GM19351 (cell line): ENCODE results near the gene TARBP1.
A peak's percentile ranks its signal among the peaks of the same experiment; 100 is the strongest.

ENCODE experiments used
- ATAC-seq: cut with Tn5 transposase; IDR thresholded peaks from one replicate; pipeline ENCODE4 v1.9.1; 2021; ENCODE audit warnings: mild to moderate bottlenecking, moderate library complexity; ENCODE audit not compliant: unreplicated experiment

The TARBP1 gene

DNA sequence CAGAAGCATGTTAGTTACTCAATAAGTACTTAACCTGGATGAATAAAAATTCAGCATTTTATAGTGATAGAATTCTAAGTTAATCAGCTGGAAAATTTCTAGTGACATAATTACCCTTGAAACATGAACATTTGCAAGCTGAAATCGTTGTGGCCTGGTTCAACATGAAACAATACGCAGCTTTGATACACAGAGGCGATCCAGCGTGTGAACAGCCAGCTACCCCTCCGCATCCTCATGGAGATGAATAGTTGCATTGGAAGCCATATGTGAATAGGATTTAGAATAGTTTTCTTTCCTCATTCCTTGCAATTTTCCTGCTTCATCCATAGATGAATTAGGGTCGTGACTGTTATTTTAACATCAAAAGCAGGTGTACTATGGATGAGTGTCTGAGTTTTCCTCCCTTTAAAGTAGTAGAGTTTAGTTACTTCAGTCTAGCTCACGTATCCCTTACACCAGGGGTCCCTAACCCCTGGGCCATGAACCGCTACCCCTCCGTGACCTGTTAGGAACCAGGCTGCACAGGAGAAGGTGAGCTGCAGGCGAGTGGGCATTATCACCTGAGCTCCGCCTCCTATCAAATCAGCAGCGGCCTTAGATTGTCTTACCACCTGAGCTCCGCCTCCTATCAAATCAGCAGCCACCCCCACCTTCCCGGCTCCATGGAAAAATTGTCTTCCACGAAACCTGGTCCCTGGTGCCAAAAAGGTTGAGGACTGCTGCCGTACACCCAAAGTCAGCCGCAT is 6.2 kb upstream of the TARBP1 start:
- no peak for ATAC-seq

- ATAC-seq, result no peak
Observed at GRCh38 chr1:234484218-234484617, 5.2 kb upstream of the TARBP1 start.

DNA sequence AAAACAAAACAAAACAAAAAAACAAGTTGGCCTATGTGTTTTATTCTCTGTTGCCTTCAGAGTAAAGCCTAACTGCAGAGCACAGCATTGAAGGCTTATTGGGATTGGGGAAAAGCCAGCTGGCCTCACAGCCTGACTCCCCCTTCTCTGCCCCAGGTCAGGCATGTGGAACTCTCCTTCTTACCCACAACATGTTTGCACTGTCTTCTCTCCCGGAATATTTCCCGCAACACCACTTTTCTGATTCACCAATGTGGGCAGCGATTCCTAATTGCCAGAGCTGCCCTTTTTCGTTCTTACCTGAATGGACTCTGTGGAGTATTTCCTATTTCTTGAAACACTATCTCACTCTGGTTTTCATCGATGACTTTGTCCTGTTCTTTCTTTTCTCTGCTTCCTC is 2.8 kb upstream of the TARBP1 start:
- ATAC-seq, result no peak

DNA sequence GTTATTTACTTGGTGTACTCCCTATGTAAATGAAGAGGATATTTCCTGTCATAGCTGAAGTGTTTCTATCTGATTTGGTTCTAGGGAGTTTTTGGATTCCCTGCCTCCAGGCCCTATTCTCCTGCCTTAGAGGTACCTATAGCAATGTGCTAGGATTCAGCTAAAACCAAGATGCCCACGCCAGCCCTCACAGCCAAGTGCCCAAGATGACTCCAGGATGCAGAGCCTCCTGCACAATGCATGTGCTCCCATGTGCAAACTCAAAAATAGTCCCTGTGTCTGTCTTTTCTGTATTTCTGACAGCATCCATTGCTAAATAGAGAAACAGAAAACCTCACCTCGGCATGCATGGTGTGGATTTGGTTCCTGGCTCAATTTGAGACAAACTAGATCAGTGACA is 887 bp upstream of the TARBP1 start:
- ATAC-seq, result no peak

- peak; percentile 2 for ATAC-seq
Observed at GRCh38 chr1:234479310-234479559, 256 bp upstream of the TARBP1 start.

DNA sequence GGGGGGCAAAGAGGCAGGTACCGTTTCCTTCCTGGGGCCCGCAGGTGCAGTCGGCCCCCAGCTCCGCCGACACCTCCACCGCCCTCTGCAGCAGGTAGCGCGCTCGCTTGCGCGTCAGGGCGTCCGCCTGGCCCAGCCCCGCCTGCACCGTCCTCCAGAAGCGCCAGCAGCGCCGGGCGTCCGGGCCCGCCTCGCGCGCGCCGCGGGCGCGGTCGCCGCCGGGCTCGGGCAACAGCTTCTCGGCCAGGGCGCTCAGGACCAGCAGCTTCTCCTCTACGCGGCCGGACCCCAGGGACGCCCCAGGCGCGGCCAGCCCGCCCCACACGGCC is 863 bp downstream of the TARBP1 start:
- ATAC-seq, result peak; percentile 61

DNA sequence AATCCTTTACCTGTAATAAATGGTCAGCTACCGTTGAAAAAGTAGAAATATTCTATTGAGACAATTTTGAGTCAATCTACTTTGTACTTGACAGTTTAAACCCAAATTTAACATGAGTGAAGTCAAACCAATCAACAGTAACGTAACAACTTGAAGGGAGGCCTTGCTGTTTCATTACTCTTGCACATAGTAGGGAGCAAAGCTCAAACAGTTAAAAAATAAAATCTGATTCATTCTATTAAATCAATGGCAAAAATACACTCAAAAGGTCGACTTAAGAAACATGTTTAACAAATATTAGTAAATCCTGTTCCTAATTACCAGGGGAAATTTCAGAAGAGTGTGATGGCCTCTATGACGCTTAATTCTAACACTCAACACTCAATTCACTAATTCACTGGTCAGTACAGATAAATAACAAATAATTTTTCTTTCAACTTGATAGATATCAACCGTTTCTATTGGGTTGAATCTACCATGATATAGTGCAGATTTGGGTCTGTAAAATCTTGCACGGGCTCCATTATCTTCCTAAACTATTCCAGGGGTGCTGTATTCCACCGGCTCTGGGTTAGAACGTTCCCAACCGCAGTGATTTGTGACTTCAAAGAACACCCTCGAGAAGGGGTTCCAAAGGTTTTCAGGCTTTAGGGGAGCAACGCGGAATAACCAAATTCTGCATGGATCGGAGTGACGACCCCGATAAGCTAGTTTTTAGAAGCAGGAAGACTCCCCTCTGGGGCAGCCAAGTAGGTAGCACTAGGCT is 1.4 kb downstream of the TARBP1 start:
- no peak for ATAC-seq

DNA sequence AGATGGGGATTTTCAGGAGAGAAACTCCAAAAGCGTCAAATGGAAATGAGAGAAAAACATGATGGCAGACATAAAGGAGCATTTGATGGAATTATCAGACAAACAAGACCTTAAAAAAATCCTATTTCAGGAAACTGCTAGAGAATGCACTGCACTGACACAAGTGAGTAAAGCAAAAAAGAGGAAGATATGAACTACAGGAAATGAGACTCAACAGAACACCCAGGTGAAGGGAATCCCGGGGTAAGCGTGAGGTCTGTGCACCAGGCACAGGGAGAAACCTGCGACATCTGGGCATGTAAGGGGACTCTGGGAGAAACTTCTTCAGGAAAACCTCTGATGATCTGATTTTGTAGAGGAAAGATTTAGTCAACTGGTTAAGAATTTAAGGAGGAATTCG is 2.8 kb downstream of the TARBP1 start:
- ATAC-seq, result no peak

DNA sequence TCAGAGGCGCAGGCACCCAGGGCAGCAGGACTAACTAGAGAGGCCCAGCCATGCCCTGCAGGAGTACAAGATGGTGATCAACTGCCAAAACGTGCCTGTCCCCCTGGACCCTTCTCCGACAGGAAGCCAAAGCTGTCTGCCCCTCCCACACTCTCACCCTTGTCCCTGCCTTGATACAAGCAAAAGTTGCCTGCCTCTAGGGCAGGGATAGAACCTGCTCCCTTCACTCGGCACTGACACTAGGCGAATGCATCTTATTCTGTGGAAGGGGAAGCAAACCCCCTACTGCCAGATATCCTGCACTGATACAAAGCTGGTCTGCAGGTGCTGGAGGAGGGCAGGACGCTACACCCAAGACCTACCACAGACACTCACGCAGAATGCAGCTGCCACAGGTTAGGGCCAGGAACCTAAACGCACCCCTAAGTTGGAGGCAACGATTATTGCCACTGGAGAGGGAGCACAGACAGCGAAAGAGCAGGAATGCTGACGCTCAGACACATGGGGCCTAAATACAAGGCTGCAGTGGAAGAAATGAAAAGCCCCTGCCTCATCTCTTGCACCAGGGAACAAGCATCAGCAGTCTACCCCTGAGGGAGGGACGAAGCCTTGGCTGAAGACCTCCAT is 3.7 kb downstream of the TARBP1 start:
- ATAC-seq, result no peak

DNA sequence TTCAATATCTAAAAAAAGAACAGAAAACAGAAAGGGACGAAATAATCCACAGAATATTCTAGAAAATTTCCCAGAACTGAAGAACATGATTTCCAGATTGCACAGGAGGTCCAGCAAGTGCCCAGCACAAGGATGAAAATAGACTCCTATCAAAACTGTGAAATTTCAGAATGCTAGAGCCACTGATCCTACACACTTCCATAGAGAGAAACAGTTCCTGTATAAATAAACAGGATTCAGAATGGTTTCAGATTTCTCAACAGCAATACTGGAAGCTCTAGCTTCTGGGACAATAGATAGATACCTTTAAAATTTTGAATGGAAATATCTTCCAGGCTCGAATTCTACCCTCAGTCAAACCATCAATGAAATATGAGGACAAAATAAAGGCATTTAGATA is 4.6 kb downstream of the TARBP1 start:
- no peak for ATAC-seq

DNA sequence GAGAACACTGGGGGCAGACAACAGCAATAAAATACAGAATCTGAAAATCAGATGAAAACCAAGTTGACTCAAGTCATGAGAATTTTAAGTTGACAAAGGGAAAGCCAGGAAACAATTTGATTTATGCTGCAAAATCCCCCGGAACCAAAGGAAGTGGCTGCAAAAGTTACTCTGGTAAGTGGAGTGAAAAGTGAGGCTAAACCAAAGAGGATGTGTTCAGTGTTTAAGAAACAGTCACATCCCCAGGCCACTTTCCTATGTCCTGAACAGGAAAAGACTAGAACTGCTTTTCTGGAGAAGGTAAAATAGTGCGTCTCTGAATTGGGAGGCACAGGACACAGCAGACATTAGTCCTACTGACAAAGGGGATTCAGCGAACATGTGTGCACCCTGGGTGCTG is 5.9 kb downstream of the TARBP1 start:
- no peak for ATAC-seq

GRCh38 chr1:234469376-234469775 is 9.6 kb downstream of the TARBP1 start:
- no peak for ATAC-seq

GRCh38 chr1:234468580-234468979 is 10.4 kb downstream of the TARBP1 start:
- no peak for ATAC-seq

DNA sequence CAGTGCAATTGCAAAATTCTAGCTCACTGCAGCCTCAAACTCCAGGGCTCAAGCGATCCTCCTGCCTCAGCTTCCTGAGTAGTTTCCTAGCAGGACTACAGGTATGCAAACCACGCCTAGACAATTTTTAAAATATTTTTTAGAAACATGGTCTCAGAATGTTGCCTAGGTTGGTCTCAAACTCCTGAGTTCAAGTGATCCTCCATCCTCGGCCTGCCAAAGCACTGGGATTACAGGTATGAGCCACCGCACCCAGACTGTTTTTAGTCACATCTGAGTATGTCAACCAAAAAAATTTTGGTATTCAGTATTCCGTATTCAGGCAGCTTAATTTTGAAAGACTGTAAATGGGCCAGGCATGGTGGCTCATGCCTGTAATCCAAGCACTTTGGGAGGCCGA is 11.2 kb downstream of the TARBP1 start:
- ATAC-seq, result no peak

GRCh38 chr1:234466945-234467344 is 12.0 kb downstream of the TARBP1 start:
- no peak for ATAC-seq

GRCh38 chr1:234463749-234464148 is 15.2 kb downstream of the TARBP1 start:
- ATAC-seq, result no peak

- ATAC-seq, result no peak
Observed at GRCh38 chr1:234460652-234461051, 18.3 kb downstream of the TARBP1 start.

- no peak for ATAC-seq
Observed at GRCh38 chr1:234458352-234459017, 20.5 kb downstream of the TARBP1 start.

DNA sequence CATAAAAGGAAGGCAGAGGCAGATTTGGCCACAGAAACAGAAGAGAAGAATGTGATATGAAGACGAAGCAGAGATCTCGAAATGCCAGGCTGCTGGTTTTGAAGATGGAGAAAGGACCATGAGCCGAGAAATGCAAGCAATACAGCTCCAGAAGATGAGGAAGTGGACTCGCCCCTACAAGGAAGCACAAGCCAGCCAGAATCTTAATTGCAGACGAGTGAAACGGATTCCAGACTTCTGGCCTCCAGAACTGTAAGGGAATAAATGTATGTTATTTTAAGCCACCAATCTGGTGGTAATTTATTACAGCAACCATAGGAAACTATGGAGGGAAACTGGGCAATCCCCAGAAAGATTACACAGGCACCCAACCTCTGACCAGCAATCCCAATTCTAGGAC is 24.1 kb downstream of the TARBP1 start:
- no peak for ATAC-seq

GRCh38 chr1:234452406-234452965 is 26.5 kb downstream of the TARBP1 start:
- no peak for ATAC-seq

GRCh38 chr1:234440348-234440747 is 38.6 kb downstream of the TARBP1 start:
- ATAC-seq, result no peak

- no peak for ATAC-seq
Observed at GRCh38 chr1:234438579-234438978, 40.4 kb downstream of the TARBP1 start.
